Stimulated activated CD8-positive, alpha-beta memory T cell treated with anti-CD3 and anti-CD28 coated beads, Interleukin-12 subunit alpha, Interleukin-12 subunit beta, amount 100 ng/mL, for 24 hours (primary cell): ENCODE measurements around the gene C20orf96.
"Not testable (repeated sequence)": the region's sequence is repeated elsewhere in the genome, so short reads cannot be mapped to it uniquely, and the experiment has no call there.

Experiments
- DNase-seq: peaks from one replicate; pipeline ENCODE4 v3.0.0-alpha.2; 2020; ENCODE audit errors: extremely low read depth

The C20orf96 gene

DNA sequence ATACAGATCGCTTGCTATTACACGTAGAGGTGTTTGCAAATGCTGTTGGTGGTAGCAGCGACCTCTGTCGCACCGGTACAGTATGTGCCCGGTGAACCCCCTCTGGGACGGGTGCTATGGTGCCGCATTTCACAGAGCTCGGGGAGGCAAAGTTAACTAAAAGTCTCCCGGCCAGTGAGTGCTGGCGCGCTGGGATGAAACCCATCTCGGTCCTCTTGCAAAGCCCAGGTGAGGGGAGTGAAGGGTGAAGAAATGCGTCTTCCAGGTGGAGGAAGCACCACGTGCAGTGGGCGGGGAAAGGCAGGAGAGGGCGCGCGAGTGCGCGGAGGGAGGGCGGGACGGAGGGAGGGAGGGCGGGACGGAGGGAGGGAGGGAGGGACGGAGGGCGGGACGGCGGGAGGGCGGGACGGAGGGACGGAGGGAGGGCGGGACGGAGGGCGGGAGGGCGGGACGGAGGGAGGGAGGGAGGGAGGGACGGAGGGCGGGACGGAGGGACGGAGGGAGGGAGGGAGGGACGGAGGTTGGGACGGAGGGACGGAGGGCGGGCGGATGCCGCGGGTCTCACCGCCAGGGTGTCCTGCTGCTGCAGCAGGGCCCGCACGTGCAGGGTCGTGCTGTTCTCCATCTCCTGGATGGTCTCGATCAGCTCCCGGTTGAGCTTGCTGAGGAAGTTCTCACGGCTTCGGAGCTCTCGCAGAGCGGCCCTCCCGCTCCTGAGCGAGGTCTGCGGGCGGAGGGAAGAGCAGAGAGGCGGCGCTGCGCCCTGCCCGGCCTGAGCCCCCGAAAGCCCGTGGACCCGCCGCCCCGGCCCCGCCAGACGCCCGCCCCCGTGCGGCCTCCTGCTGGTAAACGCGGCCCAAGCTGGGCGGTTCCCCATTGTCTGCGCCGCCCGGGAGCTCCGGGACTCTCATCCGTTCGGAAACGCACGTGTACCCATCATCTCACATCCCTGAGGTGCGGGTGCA, 11.7 kb downstream of the C20orf96 start:
- DNase-seq: no peak

DNA sequence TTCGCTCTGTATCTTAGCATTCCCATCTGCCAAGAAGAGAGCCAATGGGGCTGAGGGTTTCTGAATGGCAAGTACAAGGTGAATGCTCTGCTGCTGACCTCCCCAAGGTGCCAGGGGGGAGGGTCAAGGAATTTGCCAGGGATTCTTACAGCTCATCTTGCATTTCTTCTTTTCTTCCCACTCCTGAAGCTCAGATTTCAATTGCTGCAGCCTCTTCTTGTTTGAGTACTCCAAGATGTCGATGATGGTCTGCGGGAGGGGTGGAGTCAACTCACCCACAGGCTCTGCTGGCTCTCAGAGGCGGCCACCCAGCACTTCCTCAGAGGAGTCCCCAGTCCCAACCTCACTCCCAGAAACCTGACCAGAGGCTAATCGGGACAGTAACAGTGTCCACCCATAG, 12.4 kb downstream of the C20orf96 start:
- no peak for DNase-seq

DNA sequence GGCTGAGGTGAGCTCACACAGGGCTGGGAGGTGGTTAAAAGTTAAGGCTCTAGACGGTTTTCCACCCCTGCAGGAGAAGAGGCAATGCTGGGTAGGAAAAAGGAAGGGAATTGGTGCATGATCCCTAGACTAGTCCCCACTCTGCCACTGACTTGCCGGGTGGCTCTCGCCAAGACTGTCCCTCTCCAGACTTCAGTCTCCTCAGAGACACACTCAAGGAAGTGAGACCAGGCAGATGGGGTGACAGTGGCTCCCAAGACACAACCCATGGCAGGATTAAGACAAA, 13.1 kb downstream of the C20orf96 start:
- DNase-seq: no peak

DNA sequence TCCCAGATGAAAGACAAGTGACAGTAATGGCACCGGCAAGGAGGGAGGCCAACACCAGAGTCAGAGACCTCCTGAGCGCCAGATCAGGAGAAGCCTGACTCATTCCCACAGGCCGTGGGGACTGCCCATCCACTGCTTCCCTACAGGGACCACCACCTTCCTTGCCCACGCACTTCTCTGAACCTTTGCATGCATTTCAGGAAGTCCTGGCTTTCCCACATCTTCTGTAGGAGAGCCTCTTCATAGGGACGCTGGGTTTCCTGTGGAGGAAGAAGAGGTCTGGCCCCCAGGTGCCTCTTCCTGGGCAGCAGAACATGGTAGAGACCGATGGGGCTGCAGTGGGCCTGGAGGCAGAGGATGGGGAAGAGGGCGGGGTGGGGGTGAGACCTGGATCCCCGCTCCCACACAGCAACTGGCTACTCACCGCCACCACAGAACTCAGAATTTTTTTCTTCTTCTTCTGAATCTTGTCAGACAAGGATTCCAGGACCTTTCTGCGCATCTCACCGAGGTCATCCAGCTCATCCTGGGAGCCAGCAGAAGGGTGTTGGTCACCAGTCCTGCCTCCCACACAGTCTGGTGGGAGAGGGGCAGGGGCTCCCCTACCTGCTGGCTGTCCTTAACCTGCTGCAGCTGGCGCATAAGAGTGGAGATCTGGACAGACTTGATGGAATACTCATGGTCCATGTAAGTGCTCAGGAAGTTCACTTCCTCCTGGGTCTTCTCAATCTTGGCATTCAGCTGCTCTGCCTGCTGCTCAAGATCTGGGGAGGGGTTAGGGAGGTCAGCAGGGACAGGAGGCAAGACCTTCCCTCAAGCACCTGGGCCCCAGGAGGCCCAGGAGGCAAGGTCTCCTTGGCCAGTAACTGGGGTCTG, 13.7 kb downstream of the C20orf96 start:
- DNase-seq: no peak

DNA sequence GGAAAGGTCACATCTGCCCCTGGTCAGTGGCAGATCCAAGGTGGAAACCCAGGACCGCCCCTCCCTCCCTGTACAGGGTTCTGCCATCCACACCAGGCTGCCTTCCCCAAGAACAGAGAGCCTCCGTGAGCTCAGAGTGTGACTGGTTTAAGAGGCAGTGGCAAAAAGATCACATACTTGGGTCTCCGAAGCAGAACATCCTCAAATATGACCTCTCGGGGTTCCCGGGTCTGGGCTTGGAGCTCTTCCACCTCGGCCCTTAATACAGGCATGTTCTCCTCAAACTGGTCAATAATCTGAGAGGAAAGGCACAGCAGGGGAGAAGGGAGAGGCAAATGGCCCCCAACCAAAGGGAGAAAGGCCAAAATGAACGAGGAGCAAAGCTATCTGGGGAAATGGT, 14.8 kb downstream of the C20orf96 start:
- no peak for DNase-seq

DNA sequence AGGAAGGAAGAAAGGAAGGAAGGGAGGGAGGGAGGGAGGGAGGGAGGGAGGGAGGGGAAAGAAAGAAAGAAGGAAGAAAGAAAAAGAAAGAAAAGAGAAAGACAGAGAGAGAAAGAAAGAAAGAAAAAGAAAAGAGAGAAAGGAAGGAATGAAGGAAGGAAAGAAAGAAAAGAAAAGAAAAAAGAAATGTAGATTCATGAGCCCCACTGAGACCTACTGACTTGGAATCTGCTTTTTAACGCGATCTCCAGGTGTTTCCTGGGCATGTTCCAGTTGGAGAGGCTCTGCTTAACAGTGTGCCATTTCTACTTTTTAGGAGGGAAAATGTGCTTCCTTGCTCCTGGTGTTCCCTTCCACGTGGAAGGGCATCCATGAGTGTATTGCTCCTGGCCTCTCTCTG, 16.7 kb downstream of the C20orf96 start:
- no peak for DNase-seq

DNA sequence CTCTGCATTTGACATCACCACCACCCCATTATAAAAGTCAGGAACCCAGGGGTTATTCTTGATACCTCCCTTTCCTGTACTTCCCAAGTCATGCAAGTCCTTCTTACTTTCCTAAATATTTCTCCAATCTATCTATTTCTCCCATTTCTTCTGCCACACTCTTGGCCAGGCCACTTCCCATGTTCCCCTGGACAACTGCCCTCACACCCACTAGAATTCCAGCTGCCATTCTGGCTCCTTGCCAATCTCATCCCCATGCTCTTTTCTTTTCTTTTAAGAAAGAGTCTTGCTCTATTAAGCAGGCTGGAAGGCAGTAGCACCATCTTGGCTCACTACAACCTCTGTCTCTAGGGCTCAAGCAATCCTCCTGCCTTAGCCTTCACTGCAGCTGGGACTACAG, 17.8 kb downstream of the C20orf96 start:
- DNase-seq: no peak

DNA sequence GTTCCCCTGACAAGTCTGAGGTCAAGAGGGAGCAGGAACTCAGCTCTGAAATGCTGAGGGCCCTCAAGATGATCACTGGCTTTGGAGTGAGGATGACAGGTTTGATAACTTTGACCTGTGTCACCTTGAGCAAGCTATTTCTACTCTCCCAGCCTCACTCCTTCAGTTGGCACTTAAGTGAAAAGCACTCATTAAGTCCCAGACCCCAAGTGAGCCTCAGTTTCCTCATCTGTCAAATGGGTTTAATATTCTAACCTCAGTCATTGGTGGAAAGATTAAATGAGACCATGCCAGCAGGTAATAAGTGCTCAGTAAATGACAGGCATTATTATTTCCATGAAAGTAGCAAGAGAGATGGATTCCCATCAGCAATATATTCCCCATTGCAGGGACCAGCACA, 19.0 kb downstream of the C20orf96 start:
- no peak for DNase-seq

DNA sequence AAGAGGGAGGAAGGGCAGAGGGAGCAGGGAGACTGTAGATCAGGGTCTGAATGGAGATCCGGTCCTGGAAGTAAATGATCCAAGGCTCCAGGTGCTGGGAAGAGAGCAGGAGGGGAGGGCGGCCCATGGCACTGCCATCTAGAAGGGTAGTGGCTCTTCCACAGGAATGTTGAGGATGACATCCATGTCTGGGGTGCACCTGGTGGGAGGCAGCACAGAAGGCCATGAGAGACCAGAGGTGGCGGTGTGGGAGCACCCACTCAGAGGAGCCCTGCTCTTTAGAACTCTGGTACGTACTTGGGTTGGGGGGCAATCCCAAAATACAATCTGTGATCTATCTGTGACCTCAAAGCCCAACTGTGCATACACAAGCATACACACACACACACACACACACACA, 19.5 kb downstream of the C20orf96 start:
- no peak for DNase-seq

DNA sequence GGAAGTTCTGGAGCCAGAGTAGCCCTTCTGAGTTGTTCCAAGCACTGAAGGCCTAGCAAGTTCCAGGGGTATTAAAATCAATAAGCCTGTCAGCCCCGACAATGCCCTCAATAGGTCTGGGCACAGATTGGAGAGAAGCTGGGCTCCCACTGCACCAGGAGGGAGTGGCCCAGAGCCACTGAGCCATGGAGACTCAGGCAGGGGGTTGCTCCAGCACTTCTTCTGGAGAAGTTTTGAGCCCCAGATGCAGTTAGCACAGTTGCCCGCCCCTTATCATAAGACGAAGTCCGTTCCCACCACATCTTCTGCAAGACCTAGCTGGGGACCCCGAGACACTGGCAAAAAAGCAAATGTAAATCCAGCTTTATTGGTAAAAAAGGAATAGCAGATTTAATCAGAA, 20.0 kb downstream of the C20orf96 start:
- no peak for DNase-seq

DNA sequence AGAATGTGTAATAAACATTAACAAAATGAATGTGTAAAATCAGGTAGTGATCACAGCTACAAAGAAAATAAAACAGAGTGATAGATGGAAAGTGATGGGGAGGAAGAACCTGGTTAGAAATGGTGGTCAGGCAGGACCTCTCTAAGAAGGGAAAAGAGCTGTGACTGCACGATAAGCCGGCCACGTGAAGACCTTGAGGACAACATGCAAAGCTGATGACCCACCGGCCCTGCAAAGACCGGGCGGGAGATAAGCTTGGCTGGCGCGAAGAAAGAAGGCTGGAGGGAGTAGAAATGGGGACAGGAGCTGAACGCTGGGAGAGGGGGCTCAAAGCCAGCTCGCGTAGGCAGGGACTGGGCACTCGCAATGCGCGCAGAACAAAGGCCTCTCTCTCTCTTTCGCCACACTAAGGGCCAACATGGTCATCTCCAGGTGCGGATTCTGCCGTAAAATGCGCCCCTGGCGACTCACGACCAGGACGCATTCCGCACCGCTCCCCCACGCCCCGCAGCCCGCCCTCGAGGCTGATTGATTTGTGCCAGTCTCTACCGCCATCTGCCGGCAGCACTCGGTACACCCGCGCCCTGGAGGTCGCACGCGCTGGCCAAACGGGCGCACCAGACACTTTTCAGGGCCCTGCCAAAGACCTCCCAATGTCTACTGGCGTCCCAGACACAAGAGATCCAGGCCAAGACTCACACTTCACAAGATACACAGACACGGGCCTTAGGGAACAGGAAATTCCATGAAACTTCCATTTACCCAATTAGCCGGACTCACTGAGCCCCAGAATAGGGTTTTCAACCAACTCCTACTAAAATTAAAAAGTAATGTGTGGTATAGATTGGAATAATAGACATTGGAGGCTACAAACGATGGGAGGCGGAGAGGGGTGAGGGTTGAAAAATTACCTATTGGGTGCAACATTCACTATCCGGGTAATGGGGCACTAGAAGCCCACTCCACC, 23.7 kb downstream of the C20orf96 start:
- peak; percentile 77 for DNase-seq

DNA sequence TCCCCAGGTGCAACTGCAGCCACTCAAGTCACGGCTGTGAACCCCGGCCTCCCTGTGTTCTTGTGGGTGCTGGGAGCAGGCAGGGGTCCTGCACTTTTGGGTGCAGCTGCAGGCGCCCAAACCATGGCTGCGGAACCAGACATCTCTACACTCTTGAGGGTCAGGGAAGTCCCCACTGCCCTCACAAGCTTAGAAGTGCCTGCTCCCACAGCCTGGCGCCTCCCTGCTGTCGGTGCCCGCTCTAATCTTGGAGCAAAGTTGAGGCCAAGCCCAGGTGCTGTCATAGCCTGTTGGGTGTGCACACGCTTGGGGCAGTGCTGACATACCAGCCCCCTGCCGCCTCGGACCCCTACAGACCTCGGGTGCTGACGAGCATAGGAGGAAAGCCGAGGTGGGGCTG, 26.8 kb downstream of the C20orf96 start:
- DNase-seq: no peak

DNA sequence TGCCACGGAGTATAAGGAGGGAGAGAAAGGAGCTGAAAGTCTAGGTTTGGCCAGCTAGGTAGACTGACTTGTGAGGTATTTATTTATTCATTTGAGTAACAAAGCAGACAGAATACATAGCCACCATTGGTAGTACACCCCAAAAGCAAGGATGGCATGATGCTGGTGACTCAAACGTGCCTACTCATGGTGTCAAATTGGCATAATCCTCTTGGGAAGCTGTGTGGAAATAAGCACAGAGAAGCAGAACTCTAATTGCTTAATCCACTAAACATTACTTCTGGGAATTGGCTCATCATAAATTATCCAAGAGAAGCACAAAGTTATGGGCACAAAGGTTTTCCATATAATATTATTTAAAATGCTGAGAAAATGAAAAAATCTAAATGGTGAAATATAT, 30.6 kb downstream of the C20orf96 start:
- no peak for DNase-seq

DNA sequence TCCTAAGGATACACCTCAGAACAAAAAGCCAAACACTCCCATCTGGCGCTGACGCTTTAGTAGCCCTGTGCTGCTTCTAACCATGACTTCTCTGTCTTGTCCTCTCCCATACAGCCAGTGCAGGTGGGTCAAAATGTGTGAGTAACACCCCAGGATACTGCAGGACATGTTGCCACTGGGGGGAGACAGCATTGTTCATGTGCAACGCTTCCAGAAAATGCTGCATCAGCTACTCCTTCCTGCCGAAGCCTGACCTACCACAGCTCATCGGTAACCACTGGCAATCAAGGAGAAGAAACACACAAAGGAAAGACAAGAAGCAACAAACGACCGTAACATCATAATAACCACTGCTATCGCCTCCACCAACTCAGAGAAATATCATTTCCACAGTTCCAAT, 31.6 kb downstream of the C20orf96 start:
- no peak for DNase-seq

DNA sequence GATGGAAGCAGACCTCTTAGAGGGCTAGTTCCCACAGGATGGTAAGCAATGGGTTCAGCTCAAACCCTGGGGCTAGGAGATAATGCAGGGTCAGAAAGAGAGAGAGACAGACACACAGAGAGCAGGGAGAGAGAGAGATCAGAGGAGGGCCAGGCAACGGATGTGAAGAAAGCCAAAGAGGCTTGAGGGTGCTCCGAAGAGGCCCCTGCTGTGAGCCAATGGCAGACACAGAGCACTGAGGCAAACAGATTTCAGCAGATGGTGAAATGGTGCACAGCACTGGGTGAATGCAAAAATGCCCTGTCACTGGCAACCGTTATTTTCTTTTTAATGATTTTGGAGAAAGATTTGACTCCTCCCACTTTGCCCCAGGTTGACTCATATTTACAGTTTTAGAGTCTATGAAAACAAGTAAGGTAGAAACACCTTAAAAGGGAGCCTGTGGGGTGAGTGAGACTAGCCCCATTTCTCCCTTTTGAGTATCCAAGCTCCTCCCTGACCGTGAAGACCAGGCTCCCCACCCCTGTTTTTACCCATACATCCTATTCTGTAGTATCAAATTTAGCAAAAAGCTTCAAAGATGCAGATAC, 32.2 kb downstream of the C20orf96 start:
- no peak for DNase-seq

DNA sequence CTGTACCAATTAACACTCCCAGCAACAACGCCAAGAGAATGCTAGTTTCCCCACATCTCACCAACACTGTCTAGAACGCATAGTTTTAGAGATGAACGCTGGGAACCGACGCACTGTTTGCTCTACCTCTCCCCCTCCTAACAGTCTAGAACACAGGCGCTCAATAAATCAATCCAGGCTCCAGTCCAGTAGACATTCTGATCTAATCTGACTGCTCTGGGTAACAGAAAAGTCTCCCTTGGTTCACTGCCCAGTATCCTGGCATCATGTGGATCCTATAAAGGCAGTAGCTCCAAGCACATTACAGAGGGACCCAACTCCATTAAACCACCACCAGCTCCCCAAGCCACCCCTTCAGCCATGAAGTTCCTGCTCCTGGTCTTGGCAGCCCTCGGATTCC, 33.1 kb downstream of the C20orf96 start, which contains the start of gene DEFB132:
TSS of gene DEFB132 (plus strand) at position 306 of the 400 bp plus-strand sequence. CDS start at position 361, 55 bp downstream.
- DNase-seq: no peak

DNA sequence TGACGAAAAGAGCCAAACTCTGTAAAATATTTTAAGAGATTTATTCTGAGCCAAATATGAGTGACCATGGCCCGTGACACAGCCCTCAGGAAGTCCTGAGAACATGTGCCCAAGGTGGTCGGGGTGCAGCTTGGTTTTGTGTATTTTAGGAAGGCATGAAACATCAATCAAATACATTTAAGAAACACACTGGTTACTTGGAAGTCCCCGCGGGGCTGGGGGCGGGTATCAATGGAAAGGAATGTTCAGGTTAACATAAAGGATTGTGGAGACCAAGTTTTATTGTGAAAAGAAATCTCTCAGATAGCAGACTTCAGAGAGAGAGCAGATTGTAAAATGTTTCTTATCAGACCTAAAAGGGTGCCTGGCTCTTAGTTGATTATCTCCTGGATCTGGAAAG, 37.1 kb downstream of the C20orf96 start:
- DNase-seq: not testable (repeated sequence)

DNA sequence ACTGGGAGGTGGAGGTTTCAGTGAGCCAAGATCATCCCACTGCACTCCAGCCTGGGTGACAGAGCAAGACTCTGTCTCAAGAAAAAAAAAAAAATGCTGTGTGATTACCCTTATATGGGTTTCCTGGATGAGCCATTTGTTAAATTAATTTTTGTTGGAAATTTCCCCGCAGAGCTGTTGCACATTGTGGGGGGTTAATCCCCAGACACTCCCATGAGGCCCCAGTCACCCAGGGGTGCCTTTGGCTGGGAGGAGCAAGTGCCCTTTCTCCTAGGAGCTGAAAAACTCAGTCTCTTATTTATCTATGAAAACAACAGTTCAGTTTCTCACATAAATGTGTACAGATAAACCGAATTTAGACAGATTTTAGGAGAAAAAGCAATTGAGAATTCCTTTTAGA, 37.7 kb downstream of the C20orf96 start:
- no peak for DNase-seq

DNA sequence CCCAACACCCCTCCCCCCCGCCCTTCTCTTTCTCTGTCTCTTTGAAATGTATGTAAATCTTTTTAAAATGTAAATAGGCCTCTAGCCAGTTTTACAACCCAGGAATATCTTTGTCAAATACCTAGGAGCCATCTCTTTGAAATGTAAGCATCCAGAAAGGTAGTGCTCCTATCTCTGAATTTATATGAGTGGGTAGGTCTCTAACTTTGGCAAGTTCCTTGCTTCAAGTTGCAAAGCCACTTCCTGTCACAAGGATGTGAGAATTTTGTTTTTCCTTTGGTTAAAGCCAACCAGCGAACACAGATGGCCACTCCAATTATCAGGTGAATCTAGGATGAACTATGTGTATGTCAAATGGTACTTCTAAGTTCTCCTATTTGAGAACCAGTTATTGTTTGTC, 39.2 kb downstream of the C20orf96 start:
- DNase-seq: no peak

DNA sequence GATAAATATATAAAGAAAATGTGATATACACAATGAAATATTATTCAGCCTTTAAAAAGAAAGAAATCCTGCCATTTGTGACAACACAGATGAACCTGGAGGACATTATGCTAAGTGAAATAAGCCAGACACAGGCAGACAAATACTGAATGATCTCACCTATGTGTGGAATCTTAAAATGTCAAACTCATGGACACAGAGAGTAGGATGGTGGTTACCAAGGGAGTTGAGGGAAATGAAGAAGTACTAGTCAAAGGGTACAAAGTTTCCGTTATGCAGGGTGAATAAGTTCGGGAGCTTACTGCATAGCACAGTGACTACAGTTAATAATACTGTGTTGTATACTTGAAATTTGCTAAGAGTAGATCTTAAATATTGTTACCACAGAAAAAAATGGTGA, 47.6 kb downstream of the C20orf96 start:
- DNase-seq: no peak

DNA sequence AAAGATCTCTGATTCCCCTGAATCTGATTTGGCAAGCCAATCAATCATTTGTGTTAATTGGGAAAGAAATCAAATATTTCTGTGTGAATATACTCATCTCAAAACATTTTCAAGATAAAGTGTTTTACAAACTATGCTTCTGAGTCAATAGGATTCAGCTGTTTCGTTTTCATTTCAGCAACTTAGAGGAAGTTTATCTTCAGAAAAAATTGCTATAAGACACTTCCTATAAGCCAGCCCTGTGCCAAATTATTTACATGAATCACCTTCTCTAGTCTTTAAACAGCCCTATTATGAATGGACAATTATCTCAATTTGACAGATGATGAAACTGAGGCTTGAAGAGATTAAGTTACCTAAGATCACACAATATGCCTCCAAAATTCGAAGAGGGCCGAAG, 52.6 kb downstream of the C20orf96 start:
- DNase-seq: no peak
